Motor neuron (in vitro differentiated cells): ENCODE measurements around the gene HSFX1. TPM values are rescaled to one million over a fixed set of nuclear protein-coding genes. Genes with fewer than 3 reads are reported as not detected.
"Not testable (repeated sequence)": the region's sequence is repeated elsewhere in the genome, so short reads cannot be mapped to it uniquely, and the experiment has no call there.

Experiments used
- ATAC-seq, 8 experiments: fragments of 200-7000 bp; cut with Tn5 transposase; replicated peaks in 6 of 8; 2 replicates each; pipeline ENCODE4 v1.8.0; 2021; ENCODE audit warnings: mild to moderate bottlenecking in 8 of 8, moderate library complexity in 8 of 8
- H3K27ac ChIP-seq, 2 donors: fragments of 250-450 bp; sonication (Bioruptor Pico); 2 replicates each; pipeline ENCODE4 v1.9.0; 2021; ENCODE audit warnings: antibody characterized with exemption in 2 of 2, mild to moderate bottlenecking in 2 of 2, moderate library complexity in 1 of 2
- H3K4me1 ChIP-seq, 2 donors: fragments of 250-450 bp; sonication (Bioruptor Pico); replicated peaks in 1 of 2; 2 replicates each; pipeline ENCODE4 v1.6.1; 2021; ENCODE audit warnings: antibody characterized with exemption in 2 of 2, mild to moderate bottlenecking in 2 of 2, moderate library complexity in 1 of 2
- H3K4me3 ChIP-seq, 5 donors: fragments of 250-450 bp; sonication (Bioruptor Pico); 2 replicates each; pipeline ENCODE4 v1.9.0; 2021; ENCODE audit warnings: antibody characterized with exemption in 5 of 5, mild to moderate bottlenecking in 5 of 5, moderate library complexity in 4 of 5
- WGBS, 10 experiments: fragments of 450-650 bp; shearing (Covaris generic); methylation state at CpG; one replicate each; pipeline ENCODE4 v1.0.0; 2022; 5-methylcytosine and 5-hydroxymethylcytosine counted together
- in situ Hi-C, 9 experiments: fragments of 400-800 bp; cut with MboI; loops; one replicate each; pipeline ENCODE4 v1.15.0; 2021; ENCODE audit warnings: low sequenced_read_pairs in 9 of 9, low pct_unique_long_range_greater_than_20kb in 2 of 9; ENCODE audit not compliant: unreplicated experiment in 9 of 9
- total RNA-seq, 8 experiments: library from RNA; unstranded; fragments of 300-600 nt; gene quantifications; 2 replicates each; pipeline versions ENCODE4 v1.2.3 to v1.2.4, GENCODE V29; 2022

The HSFX1 gene
- under 1 TPM in 7 of 8 experiments, not detected in 1; 0.49 to 0.87 (median 0.60) TPM for total RNA-seq

- H3K4me3 ChIP-seq, ATAC-seq, H3K4me1 ChIP-seq, in situ Hi-C loops, H3K27ac ChIP-seq: not testable (repeated sequence)
- WGBS, 10 experiments = no CpG with 5 or more reads among the region's 17 CpGs
Observed at GRCh38 chrX:149773768-149774167, at the start of gene HSFX1. HSFX1 (plus strand) TSS chrX:149774068; CDS start chrX:149774682, 614 bp downstream.

GRCh38 chrX:149727308-149727707 is 46.6 kb upstream of the HSFX1 start:
- H3K4me3 ChIP-seq, H3K4me1 ChIP-seq, in situ Hi-C loops, H3K27ac ChIP-seq, ATAC-seq: not testable (repeated sequence)
- no CpG with 5 or more reads among the region's 7 CpGs for WGBS, 10 experiments

- peak in 5 of 8 experiments; percentile 58 to 95 (median 72) for ATAC-seq
- no CpG with 5 or more reads among the region's 6 CpGs for WGBS, 10 experiments
- H3K27ac ChIP-seq, in situ Hi-C loops, H3K4me3 ChIP-seq, H3K4me1 ChIP-seq: not testable (repeated sequence)
Observed at GRCh38 chrX:149742269-149742668, 31.6 kb upstream of the HSFX1 start.

GRCh38 chrX:149746390-149747007 is 27.4 kb upstream of the HSFX1 start:
- H3K4me1 ChIP-seq, H3K27ac ChIP-seq, in situ Hi-C loops, H3K4me3 ChIP-seq: not testable (repeated sequence)
- peak; percentile 41 to 89 (median 69) for ATAC-seq
- WGBS, 10 experiments = no CpG with 5 or more reads among the region's 6 CpGs

- in situ Hi-C loops = no loop called here
- Histone ChIP-seq H3K27ac (no peak overlapping the region), H3K4me3 (no peak overlapping the region), H3K4me1 (no peaks in the 10 kb centered on the region)
- 0 to 80% (median 64%) methylated on average over 1 to 2 of the region's 8 CpGs; no CpG with 5 or more reads in 7 of the 10 experiments for WGBS, 10 experiments
- ATAC-seq = no peak
Observed at GRCh38 chrX:149757206-149758067, 16.4 kb upstream of the HSFX1 start.

GRCh38 chrX:149758068-149758714 is 15.7 kb upstream of the HSFX1 start:
- no peaks in the 10 kb centered on the region for H3K4me1 ChIP-seq
- 60% methylated on average over 1 of the region's 18 CpGs; no CpG with 5 or more reads in 9 of the 10 experiments for WGBS, 10 experiments
- in situ Hi-C loops = no loop called here
- no peak for ATAC-seq
- H3K4me3 ChIP-seq = no peak overlapping the region
- H3K27ac ChIP-seq = no peak overlapping the region

GRCh38 chrX:149758715-149759078 is 15.2 kb upstream of the HSFX1 start:
- no CpG with 5 or more reads among the region's 17 CpGs for WGBS, 10 experiments
- in situ Hi-C loops = not testable (repeated sequence)

GRCh38 chrX:149759824-149760223 is 14.0 kb upstream of the HSFX1 start:
- no peak overlapping the region for H3K4me3 ChIP-seq
- H3K27ac ChIP-seq = no peak overlapping the region
- in situ Hi-C loops = no loop called here
- no peaks in the 10 kb centered on the region for H3K4me1 ChIP-seq
- ATAC-seq = no peak
- 0% methylated on average over 1 of the region's 7 CpGs; no CpG with 5 or more reads in 9 of the 10 experiments for WGBS, 10 experiments

More at GRCh38 chrX:149758715-149759078, 15.2 kb upstream of the HSFX1 start:
- ATAC-seq, H3K4me1 ChIP-seq, H3K4me3 ChIP-seq, H3K27ac ChIP-seq: not testable (repeated sequence)

- Histone ChIP-seq H3K4me1 (no peaks in the 10 kb centered on the region), H3K27ac (no peak overlapping the region), H3K4me3 (no peak overlapping the region)
- in situ Hi-C loops = no loop called here
- ATAC-seq = no peak
- WGBS, 10 experiments = 59% methylated on average over 3 of the region's 3 CpGs; no CpG with 5 or more reads in 9 of the 10 experiments
Observed at GRCh38 chrX:149760965-149761364, 12.9 kb upstream of the HSFX1 start.

- in situ Hi-C loops, H3K4me1 ChIP-seq, ATAC-seq, H3K4me3 ChIP-seq, H3K27ac ChIP-seq: not testable (repeated sequence)
- WGBS, 10 experiments = 60% methylated on average over 2 of the region's 22 CpGs; no CpG with 5 or more reads in 9 of the 10 experiments
Observed at GRCh38 chrX:149761858-149762674, 11.8 kb upstream of the HSFX1 start.

GRCh38 chrX:149762696-149763614 is 10.9 kb upstream of the HSFX1 start:
- in situ Hi-C loops = no loop called here
- WGBS, 10 experiments = 17% methylated on average over 2 of the region's 11 CpGs; no CpG with 5 or more reads in 9 of the 10 experiments
- ATAC-seq = no peak
- Histone ChIP-seq H3K4me1 (no peaks in the 10 kb centered on the region), H3K27ac (no peak overlapping the region), H3K4me3 (no peak overlapping the region)

- H3K4me1 ChIP-seq, H3K27ac ChIP-seq, in situ Hi-C loops, ATAC-seq, H3K4me3 ChIP-seq: not testable (repeated sequence)
- WGBS, 10 experiments = no CpG with 5 or more reads among the region's 12 CpGs
Observed at GRCh38 chrX:149770344-149770743, 3.5 kb upstream of the HSFX1 start.
